ENCODE measurements around the gene RAB11FIP2.

Gene RAB11FIP2

GRCh38 chr10:118034791-118035261 is 11.9 kb downstream of the RAB11FIP2 start:
- DNase-seq = no peak

- no peak for DNase-seq
Observed at GRCh38 chr10:118033905-118034304, 12.8 kb downstream of the RAB11FIP2 start.

GRCh38 chr10:118032564-118032963 is 14.2 kb downstream of the RAB11FIP2 start:
- no peak for DNase-seq

- no peak for DNase-seq
Observed at GRCh38 chr10:118031351-118032075, 15.2 kb downstream of the RAB11FIP2 start.

GRCh38 chr10:118028619-118029018 is 18.1 kb downstream of the RAB11FIP2 start:
- DNase-seq = no peak

GRCh38 chr10:118027397-118027796 is 19.3 kb downstream of the RAB11FIP2 start:
- DNase-seq = no peak

GRCh38 chr10:118026936-118027335 is 19.8 kb downstream of the RAB11FIP2 start:
- no peak for DNase-seq

- no peak for DNase-seq
Observed at GRCh38 chr10:118020365-118020764, 26.4 kb downstream of the RAB11FIP2 start.

- no peak for DNase-seq
Observed at GRCh38 chr10:118017850-118018249, 28.9 kb downstream of the RAB11FIP2 start.

- no peak for DNase-seq
Observed at GRCh38 chr10:118017071-118017740, 29.5 kb downstream of the RAB11FIP2 start.

GRCh38 chr10:118012952-118013525 is 33.7 kb downstream of the RAB11FIP2 start:
- no peak for DNase-seq

- no peak for DNase-seq
Observed at GRCh38 chr10:118007773-118008172, 39.0 kb downstream of the RAB11FIP2 start.

GRCh38 chr10:118003126-118003525 is 43.6 kb downstream of the RAB11FIP2 start:
- DNase-seq = no peak

- DNase-seq = no peak
Observed at GRCh38 chr10:118002581-118002980, 44.2 kb downstream of the RAB11FIP2 start.

- no peak for DNase-seq
Observed at GRCh38 chr10:117997673-117998072, 49.1 kb downstream of the RAB11FIP2 start.

GRCh38 chr10:117996709-117997108 is 50.0 kb downstream of the RAB11FIP2 start:
- peak; percentile 33 for DNase-seq

GRCh38 chr10:117994771-117995170 is 52.0 kb downstream of the RAB11FIP2 start:
- no peak for DNase-seq

GRCh38 chr10:117993166-117993565 is 53.6 kb downstream of the RAB11FIP2 start:
- peak; percentile 45 for DNase-seq

GRCh38 chr10:117991701-117992100 is 55.0 kb downstream of the RAB11FIP2 start:
- no peak for DNase-seq

- DNase-seq = no peak
Observed at GRCh38 chr10:117989962-117990361, 56.8 kb downstream of the RAB11FIP2 start.

- no peak for DNase-seq
Observed at GRCh38 chr10:117988814-117989213, 57.9 kb downstream of the RAB11FIP2 start.

GRCh38 chr10:117987244-117987909 is 59.4 kb downstream of the RAB11FIP2 start:
- DNase-seq = no peak

GRCh38 chr10:117983961-117984360 is 62.8 kb downstream of the RAB11FIP2 start:
- no peak for DNase-seq
